Adipocyte (in vitro differentiated cells): ENCODE data around the gene TNN.

ENCODE experiments used
- DNase-seq: peaks from one replicate; pipeline ENCODE4 v3.0.0-alpha.2; 2015; ENCODE audit warnings: low read depth
- H3K27me3 ChIP-seq: replicated peaks from 2 replicates; pipeline ENCODE4 v1.7.0; 2013; ENCODE audit warnings: mild to moderate bottlenecking, low read length, moderate library complexity; ENCODE audit not compliant: control insufficient read depth, insufficient read depth
- H3K36me3 ChIP-seq: 2 replicates; pipeline ENCODE4 v1.7.0; 2013; ENCODE audit warnings: low read length, mild to moderate bottlenecking, moderate library complexity; ENCODE audit not compliant: control insufficient read depth, insufficient read depth, severe bottlenecking
- H3K4me1 ChIP-seq: 2 replicates; pipeline ENCODE4 v1.7.0; 2013; ENCODE audit warnings: mild to moderate bottlenecking, low read length, moderate library complexity; ENCODE audit not compliant: control insufficient read depth, insufficient read depth
- H3K4me3 ChIP-seq: 2 replicates; pipeline ENCODE4 v1.7.0; 2013; ENCODE audit warnings: mild to moderate bottlenecking, low read length, moderate library complexity
- H3K9ac ChIP-seq: 2 replicates; pipeline ENCODE4 v1.7.0; 2013; ENCODE audit warnings: mild to moderate bottlenecking, low read length, moderate library complexity
- H3K9me3 ChIP-seq: 2 replicates; pipeline ENCODE4 v1.7.0; 2013; ENCODE audit warnings: mild to moderate bottlenecking, low read length, moderate library complexity; ENCODE audit not compliant: control insufficient read depth

The TNN gene

DNA sequence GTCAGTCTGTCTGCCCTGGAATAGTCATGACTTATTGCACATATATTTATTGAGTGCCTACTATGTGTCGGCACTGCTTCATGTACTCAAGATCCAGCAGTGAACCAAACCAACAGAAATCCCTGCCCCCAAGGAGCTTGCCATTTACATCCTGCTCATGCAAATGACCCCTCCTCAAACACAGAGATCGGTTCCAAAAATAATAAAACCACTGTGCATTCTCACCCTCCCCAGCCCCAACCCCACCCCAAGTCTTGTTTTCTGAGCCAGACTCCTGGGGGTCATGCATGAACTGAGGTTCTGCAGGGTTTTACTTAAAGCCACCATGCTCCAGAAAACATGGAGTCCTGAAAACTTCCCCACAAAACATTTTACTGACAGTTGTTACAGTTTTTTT, 63.0 kb downstream of the TNN start:
- H3K4me1 ChIP-seq = peaks cover 64% of the 10 kb centered on the region
- no peak overlapping the region for H3K4me3 ChIP-seq
- no peaks in the 10 kb centered on the region for H3K27me3 ChIP-seq
- no peaks in the 10 kb centered on the region for H3K9me3 ChIP-seq
- no peaks in the 10 kb centered on the region for H3K36me3 ChIP-seq
- no peak for DNase-seq
- H3K9ac ChIP-seq = no peak overlapping the region

DNA sequence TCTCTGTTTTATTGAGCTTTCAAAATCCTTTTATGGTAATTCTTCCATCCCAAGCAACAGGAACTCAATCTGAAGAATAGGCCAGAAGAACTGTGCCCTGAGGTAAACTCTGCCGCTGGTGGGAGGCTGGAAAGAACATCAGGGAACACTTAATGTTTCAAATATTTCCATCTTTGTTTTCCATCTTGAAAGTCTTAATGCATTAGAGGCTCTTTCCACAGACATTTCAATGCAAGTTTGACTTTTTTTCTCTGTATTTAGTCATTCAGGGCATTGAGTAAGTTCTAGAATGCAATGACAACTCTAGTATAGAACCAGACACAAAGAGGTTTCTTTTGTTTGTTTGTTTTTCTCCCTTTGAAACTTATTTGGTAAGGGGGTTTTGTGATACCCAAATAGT, 63.5 kb downstream of the TNN start:
- peak; percentile 76 for DNase-seq
- Histone ChIP-seq H3K36me3 (no peaks in the 10 kb centered on the region), H3K4me1 (peaks cover 68% of the 10 kb centered on the region), H3K27me3 (no peaks in the 10 kb centered on the region), H3K4me3 (no peak overlapping the region), H3K9me3 (no peaks in the 10 kb centered on the region), H3K9ac (no peak overlapping the region)

DNA sequence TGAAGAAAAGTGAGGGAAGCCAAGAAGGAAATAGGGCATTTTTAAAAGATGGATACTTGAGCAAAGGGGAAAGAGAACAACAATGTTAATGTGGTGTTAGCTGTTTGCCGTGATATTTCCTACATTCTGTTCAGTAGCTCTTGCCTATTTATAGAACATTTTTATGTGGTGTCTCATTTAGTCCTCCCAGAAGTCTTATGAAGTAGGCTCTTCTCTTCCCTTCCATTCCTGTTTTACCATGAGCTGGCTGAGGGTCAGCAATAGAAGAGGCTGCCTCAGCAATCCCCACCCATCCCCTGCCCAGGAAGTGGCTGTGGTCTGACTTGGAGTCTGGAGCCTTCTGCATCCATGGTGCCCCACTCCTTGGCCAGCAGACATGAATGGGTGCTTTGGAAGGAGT, 64.8 kb downstream of the TNN start:
- H3K4me3 ChIP-seq = peak overlapping the region; percentile 25
- no peaks in the 10 kb centered on the region for H3K27me3 ChIP-seq
- peaks cover 71% of the 10 kb centered on the region for H3K4me1 ChIP-seq
- peak overlapping the region; percentile 31 for H3K9ac ChIP-seq
- H3K36me3 ChIP-seq = no peaks in the 10 kb centered on the region
- DNase-seq = peak; percentile 62
- H3K9me3 ChIP-seq = no peaks in the 10 kb centered on the region

DNA sequence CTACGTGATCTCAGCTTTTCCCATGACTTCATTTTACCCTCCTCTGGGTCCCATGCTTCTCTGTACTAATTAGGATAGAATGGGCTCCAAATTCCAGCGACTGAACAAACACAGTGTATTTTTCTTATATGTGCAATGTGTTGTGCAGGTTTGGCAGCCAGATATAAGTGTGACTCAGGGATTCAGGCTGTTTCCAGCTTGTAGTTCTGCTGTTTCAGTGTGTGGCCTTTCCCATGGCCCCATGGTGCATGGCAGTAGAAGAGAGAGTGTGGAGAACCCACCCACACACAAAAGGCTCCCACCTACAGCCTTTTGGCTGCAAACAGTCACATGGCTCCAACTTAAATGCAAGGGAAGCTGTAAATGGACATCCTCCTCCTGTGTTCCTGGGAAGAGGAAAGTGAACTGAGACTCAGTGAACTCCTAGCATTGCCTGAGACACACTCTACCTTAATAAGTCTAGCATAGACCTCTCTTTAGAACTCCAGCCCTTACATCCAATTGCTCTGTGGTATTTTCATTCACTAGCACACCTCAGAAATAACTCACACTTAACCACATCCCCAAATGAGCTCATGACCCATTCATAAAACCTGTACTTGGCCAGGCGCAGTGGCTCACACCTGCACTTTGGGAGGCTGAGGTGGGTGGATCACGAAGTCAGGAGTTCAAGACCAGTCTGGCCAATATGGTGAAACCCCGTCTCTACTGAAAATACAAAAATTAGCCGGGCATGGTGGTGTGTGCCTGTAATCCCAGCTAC, 66.2 kb downstream of the TNN start:
- H3K9ac ChIP-seq = no peak overlapping the region
- DNase-seq = no peak
- H3K27me3 ChIP-seq = no peaks in the 10 kb centered on the region
- no peaks in the 10 kb centered on the region for H3K36me3 ChIP-seq
- no peak overlapping the region for H3K4me3 ChIP-seq
- H3K4me1 ChIP-seq = peaks cover 76% of the 10 kb centered on the region
- no peaks in the 10 kb centered on the region for H3K9me3 ChIP-seq

DNA sequence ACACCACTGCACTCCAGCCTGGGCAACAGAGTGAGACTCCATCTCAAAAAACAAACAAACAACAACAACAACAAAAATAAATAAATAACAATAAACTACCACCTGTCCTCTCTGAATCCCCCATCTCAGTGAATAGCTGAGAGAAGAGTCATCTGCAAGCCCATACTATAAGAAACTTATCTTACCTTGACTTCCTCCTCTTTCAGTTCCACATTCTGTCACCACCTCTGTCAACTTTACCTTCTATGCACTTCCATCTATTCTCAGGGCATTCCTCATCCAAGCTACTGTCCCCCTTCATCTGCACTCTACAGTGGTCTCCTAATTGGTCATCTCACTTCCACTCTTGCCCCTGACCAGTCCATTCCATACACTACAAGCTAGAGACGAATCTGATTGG, 66.9 kb downstream of the TNN start:
- no peak overlapping the region for H3K4me3 ChIP-seq
- H3K9ac ChIP-seq = no peak overlapping the region
- H3K4me1 ChIP-seq = peaks cover 69% of the 10 kb centered on the region
- no peaks in the 10 kb centered on the region for H3K27me3 ChIP-seq
- no peaks in the 10 kb centered on the region for H3K9me3 ChIP-seq
- no peaks in the 10 kb centered on the region for H3K36me3 ChIP-seq
- DNase-seq = no peak

DNA sequence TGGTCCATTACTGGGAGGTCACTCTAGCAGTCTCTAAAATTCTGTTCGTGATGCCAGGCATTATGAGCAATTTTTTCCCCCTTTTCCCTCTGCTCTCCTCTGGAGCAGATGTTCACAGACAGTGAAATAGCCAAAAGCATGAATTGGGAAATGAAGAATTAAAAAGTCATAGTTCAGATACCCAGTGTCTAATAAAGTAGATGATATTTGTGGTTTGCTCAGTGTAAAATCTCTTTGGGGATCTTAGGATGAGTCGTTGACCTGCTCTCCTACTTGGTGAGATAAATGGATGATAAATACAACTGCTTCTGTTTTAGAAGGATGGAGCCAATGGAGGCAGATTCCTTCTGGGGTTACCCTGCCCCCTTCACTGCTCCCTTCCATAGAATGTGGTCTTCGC, 68.6 kb downstream of the TNN start:
- H3K36me3 ChIP-seq = no peaks in the 10 kb centered on the region
- no peak overlapping the region for H3K4me3 ChIP-seq
- H3K27me3 ChIP-seq = no peaks in the 10 kb centered on the region
- peak overlapping the region; percentile 2 for H3K9ac ChIP-seq
- H3K9me3 ChIP-seq = no peaks in the 10 kb centered on the region
- peaks cover 54% of the 10 kb centered on the region for H3K4me1 ChIP-seq
- DNase-seq = no peak

DNA sequence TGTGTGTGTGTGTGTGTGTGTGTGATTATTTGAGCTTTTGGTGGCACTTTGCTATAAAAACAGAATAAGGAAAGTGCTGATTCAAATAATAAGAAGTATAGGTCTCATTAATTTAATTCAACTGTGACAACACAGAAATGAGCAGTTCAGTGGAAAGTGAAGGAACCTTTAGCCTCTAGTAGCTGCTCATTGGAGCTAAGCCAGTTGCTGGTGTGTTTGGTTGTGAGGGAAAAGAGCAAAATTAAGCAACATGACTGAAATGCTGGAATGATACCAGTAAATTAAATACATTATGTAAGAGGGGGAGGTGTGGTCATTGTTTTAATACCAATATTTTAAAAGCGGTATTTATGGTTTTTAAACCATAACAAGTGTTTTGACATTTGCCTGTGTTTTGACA, 69.7 kb downstream of the TNN start:
- no peak overlapping the region for H3K4me3 ChIP-seq
- H3K36me3 ChIP-seq = no peaks in the 10 kb centered on the region
- no peaks in the 10 kb centered on the region for H3K27me3 ChIP-seq
- no peaks in the 10 kb centered on the region for H3K9me3 ChIP-seq
- peak overlapping the region; percentile 58 for H3K9ac ChIP-seq
- peaks cover 43% of the 10 kb centered on the region for H3K4me1 ChIP-seq
- DNase-seq = no peak

DNA sequence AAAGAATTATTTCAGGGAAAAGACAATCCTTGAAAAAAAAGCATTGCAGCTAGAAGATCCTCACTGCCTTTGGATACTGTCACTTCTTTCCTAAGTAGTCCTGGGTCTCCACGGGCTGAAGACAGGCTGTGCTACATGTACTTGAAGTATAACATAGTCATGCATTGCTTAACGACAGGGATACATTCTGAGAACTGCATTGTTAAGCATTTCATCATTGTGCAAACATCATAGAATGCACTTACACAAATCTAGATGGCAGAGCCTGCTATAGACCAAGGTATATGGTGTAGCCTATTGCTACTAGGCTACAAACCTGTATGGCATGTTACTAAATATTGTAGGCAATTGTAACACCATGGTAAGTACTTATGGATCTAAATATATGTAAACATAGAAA, 70.9 kb downstream of the TNN start:
- Histone ChIP-seq H3K9ac (no peak overlapping the region), H3K27me3 (peaks cover 3% of the 10 kb centered on the region), H3K9me3 (no peaks in the 10 kb centered on the region), H3K4me3 (no peak overlapping the region), H3K4me1 (peaks cover 30% of the 10 kb centered on the region), H3K36me3 (no peaks in the 10 kb centered on the region)
- DNase-seq = peak; percentile 50

DNA sequence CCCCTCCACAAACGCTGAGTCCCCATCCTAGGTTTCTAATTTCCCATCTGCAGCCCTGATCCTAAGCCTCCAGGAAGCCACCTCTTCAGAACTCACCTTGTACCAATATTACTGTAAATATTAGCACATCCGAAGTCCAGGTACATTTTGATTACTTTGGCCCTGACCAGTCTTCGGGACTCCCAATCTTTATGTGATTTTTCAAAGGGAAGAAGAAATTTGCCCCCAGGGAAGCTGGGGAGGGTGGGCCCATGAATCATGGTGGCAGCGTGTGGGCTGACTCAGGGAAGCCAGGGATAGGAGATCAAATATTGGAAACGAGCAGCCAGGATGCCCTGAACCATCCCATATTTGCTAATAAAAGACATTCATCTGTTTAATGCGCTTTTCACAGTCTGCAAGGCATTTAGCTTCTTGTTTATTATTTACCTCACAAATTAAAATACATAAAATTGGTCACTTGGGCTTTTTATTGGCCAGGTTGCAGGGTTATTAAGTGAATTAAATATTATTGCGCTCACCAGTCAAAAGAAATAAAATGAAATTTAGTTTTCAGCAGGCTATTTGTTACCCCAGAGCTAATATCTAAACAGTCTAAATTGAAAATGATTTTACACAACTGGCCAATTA, 78.4 kb downstream of the TNN start:
- Histone ChIP-seq H3K4me1 (peaks cover 10% of the 10 kb centered on the region), H3K36me3 (no peaks in the 10 kb centered on the region), H3K9ac (no peak overlapping the region), H3K27me3 (peaks cover 8% of the 10 kb centered on the region), H3K4me3 (no peak overlapping the region), H3K9me3 (no peaks in the 10 kb centered on the region)
- DNase-seq = no peak

DNA sequence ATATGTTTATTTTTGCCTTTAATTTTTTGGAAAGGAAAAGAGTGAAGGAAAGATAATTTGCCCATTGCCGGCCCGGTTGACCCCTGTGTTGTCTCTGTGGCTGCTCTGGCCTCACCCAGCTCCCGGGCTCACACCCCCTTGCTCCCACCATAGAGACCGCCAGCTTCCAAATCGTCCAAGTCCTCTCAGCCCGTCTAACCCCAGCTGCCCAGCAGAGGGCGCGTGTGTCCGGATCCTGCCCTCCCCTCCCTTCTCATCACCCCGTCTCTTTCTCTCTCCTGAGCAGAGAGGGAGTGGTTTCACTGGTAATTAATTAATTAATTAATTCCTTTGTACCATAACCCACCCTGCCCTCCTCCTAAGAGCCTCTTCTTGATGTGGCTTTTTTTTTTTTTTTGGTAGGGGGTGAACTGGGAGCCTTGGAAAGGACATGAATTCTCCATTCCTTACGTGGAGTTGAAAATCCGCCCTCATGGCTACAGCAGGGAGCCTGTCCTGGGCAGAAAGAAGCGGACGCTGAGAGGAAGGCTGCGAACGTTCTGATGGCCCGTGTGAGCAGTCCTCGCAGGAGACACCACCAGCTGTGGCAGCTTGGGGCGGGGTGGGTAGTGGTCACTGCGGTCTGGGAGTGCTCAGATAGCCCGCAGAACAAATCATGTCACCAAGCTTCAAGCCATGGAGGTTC, 79.0 kb downstream of the TNN start:
- Histone ChIP-seq H3K4me3 (no peak overlapping the region), H3K27me3 (peaks cover 8% of the 10 kb centered on the region), H3K4me1 (peaks cover 10% of the 10 kb centered on the region), H3K36me3 (no peaks in the 10 kb centered on the region), H3K9me3 (no peaks in the 10 kb centered on the region), H3K9ac (no peak overlapping the region)
- peak; percentile 77 for DNase-seq

DNA sequence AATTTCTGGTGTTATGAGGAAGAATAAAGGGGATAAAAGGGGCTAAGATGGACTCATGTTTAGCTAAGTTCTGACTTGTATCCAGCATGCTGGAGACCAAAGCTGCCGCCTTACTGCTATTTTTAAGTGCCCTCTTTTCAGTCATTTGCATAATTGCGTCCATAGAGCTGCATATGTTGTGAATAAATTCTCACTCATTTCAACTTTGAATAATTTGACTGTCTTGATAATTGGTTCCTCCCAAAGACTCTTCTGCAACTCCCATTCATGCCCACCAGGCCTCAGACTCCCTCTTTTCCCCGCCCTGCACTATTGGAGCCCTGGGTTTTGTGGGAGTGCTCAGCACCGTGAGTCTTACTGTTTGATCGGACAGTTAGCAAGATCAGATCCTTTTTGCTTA, 79.9 kb downstream of the TNN start:
- Histone ChIP-seq H3K9me3 (no peaks in the 10 kb centered on the region), H3K27me3 (peaks cover 9% of the 10 kb centered on the region), H3K9ac (no peak overlapping the region), H3K36me3 (no peaks in the 10 kb centered on the region), H3K4me1 (peaks cover 10% of the 10 kb centered on the region), H3K4me3 (no peak overlapping the region)
- no peak for DNase-seq
